ENCODE data around the gene CCDC178.

CCDC178 gene

GRCh38 chr18:33469699-33470098 lies 29.2 kb upstream of the CCDC178 start:
- TF ChIP-seq TAF1 (IDR thresholded peaks at IDR 0.05; ENCODE audit: low read depth): no peak
- TF ChIP-seq CREB1 (IDR thresholded peaks at IDR 0.05; ENCODE audit: low read depth): no peak

DNA sequence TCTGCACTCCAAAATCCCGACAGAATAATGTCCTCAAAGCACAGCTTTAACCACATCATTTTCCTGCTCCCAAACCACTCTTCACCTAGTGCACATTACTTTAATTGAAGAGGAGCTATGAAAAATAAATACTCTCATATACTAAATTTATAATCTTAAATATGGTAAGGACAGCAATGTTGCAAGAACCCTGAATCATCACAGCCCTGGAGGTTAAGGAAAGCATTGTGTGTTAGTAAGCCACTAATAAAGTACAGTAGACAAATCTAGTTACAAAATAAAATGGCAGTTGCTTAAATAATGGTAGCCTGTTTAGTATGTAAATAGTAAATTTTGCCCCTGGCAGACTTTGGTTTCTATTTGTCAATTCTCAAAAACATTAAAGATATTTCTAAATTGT lies 27.0 kb upstream of the CCDC178 start:
- TF ChIP-seq ZBTB7A (IDR thresholded peaks at IDR 0.05; ENCODE audit: low read depth) (no peak), MAX (IDR thresholded peaks at IDR 0.05) (no peak), CEBPB (IDR thresholded peaks at IDR 0.05) (no peak), EP300 (IDR thresholded peaks at IDR 0.05; ENCODE audit: borderline replicate concordance) (no peak), TCF12 (IDR thresholded peaks at IDR 0.05; ENCODE audit: low read depth) (no peak)
- TF ChIP-seq, protein P1, sequence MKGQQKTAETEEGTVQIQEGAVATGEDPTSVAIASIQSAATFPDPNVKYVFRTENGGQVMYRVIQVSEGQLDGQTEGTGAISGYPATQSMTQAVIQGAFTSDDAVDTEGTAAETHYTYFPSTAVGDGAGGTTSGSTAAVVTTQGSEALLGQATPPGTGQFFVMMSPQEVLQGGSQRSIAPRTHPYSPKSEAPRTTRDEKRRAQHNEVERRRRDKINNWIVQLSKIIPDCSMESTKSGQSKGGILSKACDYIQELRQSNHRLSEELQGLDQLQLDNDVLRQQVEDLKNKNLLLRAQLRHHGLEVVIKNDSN (IDR thresholded peaks at IDR 0.05): no peak
- TF ChIP-seq, protein P2, sequence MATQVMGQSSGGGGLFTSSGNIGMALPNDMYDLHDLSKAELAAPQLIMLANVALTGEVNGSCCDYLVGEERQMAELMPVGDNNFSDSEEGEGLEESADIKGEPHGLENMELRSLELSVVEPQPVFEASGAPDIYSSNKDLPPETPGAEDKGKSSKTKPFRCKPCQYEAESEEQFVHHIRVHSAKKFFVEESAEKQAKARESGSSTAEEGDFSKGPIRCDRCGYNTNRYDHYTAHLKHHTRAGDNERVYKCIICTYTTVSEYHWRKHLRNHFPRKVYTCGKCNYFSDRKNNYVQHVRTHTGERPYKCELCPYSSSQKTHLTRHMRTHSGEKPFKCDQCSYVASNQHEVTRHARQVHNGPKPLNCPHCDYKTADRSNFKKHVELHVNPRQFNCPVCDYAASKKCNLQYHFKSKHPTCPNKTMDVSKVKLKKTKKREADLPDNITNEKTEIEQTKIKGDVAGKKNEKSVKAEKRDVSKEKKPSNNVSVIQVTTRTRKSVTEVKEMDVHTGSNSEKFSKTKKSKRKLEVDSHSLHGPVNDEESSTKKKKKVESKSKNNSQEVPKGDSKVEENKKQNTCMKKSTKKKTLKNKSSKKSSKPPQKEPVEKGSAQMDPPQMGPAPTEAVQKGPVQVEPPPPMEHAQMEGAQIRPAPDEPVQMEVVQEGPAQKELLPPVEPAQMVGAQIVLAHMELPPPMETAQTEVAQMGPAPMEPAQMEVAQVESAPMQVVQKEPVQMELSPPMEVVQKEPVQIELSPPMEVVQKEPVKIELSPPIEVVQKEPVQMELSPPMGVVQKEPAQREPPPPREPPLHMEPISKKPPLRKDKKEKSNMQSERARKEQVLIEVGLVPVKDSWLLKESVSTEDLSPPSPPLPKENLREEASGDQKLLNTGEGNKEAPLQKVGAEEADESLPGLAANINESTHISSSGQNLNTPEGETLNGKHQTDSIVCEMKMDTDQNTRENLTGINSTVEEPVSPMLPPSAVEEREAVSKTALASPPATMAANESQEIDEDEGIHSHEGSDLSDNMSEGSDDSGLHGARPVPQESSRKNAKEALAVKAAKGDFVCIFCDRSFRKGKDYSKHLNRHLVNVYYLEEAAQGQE (IDR thresholded peaks at IDR 0.05; ENCODE audit: low read depth): no peak

DNA sequence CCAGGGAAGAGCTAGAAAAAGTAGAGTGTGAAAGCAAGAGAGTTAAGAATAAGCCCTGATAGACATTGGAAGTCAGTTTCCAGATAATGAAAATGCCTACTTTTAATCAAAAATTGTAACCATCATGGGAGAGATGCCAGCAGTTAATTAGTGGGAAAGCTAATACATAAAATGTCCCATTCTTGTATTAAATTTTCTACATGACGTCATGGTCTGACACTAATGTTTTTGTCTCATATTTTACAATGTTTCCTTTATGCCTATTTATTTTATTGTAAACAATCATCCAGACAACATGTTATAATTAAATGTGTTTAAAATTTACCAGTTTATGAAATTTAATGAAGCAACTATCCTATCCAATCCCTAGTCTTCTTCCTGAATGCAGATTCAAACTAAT lies 26.3 kb upstream of the CCDC178 start:
- TF ChIP-seq MAX (IDR thresholded peaks at IDR 0.05): no peak
- TF ChIP-seq, protein P1 (IDR thresholded peaks at IDR 0.05): no peak
- no peak for TF ChIP-seq RAD21 (IDR thresholded peaks at IDR 0.05; ENCODE audit: low read depth)
- TF ChIP-seq TEAD4 (IDR thresholded peaks at IDR 0.05): no peak
- TF ChIP-seq NFIC (IDR thresholded peaks at IDR 0.05): no peak
- TF ChIP-seq CREB1 (IDR thresholded peaks at IDR 0.05; ENCODE audit: low read depth): no peak
- no peak for TF ChIP-seq FOXM1 (IDR thresholded peaks at IDR 0.05; ENCODE audit: borderline replicate concordance, low read depth)
- TF ChIP-seq, protein P2 (IDR thresholded peaks at IDR 0.05; ENCODE audit: low read depth): no peak
- no peak for TF ChIP-seq EGR1 (IDR thresholded peaks at IDR 0.05)
- TF ChIP-seq TAF1 (IDR thresholded peaks at IDR 0.05; ENCODE audit: low read depth): no peak
- no peak for TF ChIP-seq YY1 (IDR thresholded peaks at IDR 0.05; ENCODE audit: low read depth)
- no peak for TF ChIP-seq CEBPB (IDR thresholded peaks at IDR 0.05)
- no peak for TF ChIP-seq TCF12 (IDR thresholded peaks at IDR 0.05; ENCODE audit: low read depth)
- TF ChIP-seq ZBTB7A (IDR thresholded peaks at IDR 0.05; ENCODE audit: low read depth): no peak

DNA sequence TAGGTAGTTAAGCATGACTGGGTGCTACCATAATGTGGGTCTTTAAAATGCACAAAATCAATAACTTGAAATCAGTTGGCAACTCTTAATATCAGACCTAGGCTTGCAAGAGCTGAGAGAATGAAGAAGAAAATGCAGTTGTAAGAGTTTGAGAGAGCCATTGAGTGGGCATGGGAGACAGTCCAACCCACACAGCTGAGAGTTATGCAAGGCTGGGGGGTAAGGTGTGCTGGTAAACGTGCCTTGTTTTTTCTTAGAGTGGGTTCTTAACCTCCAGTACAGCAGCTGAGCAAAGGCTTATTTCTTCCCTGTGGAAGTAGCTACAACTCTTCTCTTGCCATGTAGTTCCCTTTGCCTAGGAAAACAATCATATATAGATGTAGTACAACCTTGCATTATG lies 20.2 kb upstream of the CCDC178 start:
- TF ChIP-seq CREB1 (IDR thresholded peaks at IDR 0.05; ENCODE audit: low read depth): no peak
- no peak for TF ChIP-seq NFIC (IDR thresholded peaks at IDR 0.05)
- no peak for TF ChIP-seq ZBTB7A (IDR thresholded peaks at IDR 0.05; ENCODE audit: low read depth)
- TF ChIP-seq YY1 (IDR thresholded peaks at IDR 0.05; ENCODE audit: low read depth): no peak
- no peak for TF ChIP-seq CEBPB (IDR thresholded peaks at IDR 0.05)
- no peak for TF ChIP-seq TAF1 (IDR thresholded peaks at IDR 0.05; ENCODE audit: low read depth)
- TF ChIP-seq, protein P1 (IDR thresholded peaks at IDR 0.05): no peak
- TF ChIP-seq RAD21 (IDR thresholded peaks at IDR 0.05; ENCODE audit: low read depth): no peak
- TF ChIP-seq, protein P2 (IDR thresholded peaks at IDR 0.05; ENCODE audit: low read depth): no peak
- no peak for TF ChIP-seq FOXM1 (IDR thresholded peaks at IDR 0.05; ENCODE audit: borderline replicate concordance, low read depth)
- TF ChIP-seq EGR1 (IDR thresholded peaks at IDR 0.05): no peak
- TF ChIP-seq TCF12 (IDR thresholded peaks at IDR 0.05; ENCODE audit: low read depth): no peak

DNA sequence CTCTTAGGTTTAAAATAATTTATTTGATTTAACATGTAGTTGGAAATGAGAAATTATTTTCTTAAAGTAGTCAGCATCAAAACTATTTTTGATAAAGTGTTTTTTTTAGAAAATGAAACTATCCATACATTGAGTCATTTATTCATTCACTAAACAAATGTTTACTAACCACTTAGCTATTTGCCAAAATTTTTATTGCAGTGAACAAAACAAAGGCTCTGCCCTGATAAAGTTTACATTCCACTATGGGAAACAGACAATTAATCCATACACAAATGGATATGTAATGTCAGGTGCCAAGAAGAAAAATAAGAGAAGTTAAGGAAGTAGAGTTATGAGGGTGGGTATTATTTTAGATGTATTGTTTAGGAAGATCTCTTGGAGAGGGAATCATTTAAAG lies 19.1 kb upstream of the CCDC178 start:
- TF ChIP-seq, protein P1 (IDR thresholded peaks at IDR 0.05): no peak
- TF ChIP-seq, protein P2 (IDR thresholded peaks at IDR 0.05; ENCODE audit: low read depth): no peak
